Dedifferentiated amniotic fluid mesenchymal stem cell (primary cell): Measurements from ENCODE around the gene PTPRT.

ENCODE experiments used
- DNase-seq: peaks from one replicate; pipeline ENCODE4 v3.0.0-alpha.2; 2016; ENCODE audit errors: extremely low spot score

The PTPRT gene

GRCh38 chr20:43123180-43123579 is 66.5 kb downstream of the PTPRT start:
- no peak for DNase-seq

- no peak for DNase-seq
Measured at GRCh38 chr20:43119720-43120119, 70.0 kb downstream of the PTPRT start.

- DNase-seq: no peak
Measured at GRCh38 chr20:43102394-43102793, 87.3 kb downstream of the PTPRT start.

DNA sequence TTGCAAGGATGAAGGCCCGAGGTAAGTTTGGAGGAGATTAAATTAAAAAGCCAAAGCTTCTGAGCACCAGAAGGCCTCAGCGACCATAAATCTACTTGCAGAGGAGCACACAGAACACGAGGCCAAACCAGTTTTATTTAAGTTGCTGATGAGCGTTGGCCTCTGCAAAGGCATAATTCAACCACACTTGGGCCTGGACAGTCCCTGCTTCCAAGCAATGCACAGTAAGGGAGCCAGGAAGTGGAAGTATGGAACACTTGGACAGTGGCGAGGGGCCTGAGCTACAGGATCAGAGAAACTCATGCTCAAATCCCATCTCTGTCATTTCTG is 92.8 kb downstream of the PTPRT start:
- DNase-seq: no peak

DNA sequence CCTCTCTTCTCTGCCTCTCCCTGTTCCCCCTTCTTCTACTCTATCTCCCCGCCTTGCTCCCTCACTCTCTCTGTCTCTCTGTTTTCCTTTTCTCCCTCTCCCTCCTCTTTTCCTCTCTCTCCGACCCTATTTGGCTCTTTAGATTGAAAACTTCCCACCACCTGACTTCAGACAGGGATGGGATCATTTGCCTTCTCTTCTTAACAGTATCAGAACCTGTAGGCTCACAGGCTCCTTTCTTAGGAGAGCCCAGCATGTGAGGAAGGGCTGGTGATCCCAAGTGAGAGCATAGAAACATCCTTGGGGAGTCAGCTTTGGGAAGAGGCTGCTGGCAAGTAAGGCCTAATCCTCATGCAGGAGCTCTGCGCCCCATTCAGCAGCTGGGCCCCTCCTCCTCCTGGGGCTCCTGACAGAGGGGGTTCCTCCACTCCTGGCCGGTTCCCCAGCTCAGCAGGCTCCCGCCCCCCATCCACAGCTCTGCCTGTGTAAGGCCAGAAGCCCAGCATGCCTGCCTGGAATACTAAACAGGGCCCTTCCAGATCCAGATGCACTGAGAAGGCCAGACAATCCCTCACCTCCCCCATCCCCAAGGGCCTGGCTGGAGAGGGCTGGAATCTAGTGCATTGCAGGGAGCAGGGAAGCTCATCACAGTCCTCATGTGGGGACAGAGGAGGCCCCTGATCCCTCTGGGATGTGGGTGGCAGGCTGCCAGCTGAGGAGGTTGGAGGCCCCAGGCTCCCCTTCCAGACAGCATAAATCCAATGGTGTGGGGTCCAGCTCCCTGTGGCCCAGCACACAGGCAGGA is 93.4 kb downstream of the PTPRT start:
- DNase-seq: no peak

DNA sequence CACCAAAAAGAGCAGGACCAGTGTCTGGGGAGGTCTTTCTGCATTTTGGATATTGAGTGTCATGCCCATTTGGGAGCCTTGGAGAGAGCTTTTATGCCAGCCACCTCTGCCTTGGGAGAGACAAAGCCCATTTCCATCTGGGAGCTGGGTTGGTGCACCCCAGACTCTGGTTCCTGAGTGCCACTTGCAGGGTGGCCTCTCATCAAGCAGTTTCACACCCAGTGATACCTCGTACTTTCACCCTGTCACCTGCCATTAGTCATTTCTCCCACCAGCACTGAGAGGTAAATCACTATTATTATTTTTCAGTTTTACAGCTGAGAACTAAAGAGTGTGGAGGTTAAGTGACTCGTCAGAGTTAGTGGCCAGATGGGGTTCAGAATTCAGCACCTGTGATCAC is 94.7 kb downstream of the PTPRT start:
- no peak for DNase-seq

- no peak for DNase-seq
Measured at GRCh38 chr20:43092386-43093088, 97.2 kb downstream of the PTPRT start.

GRCh38 chr20:43068482-43068881 is 121.2 kb downstream of the PTPRT start:
- no peak for DNase-seq

- no peak for DNase-seq
Measured at GRCh38 chr20:43066125-43066524, 123.6 kb downstream of the PTPRT start.

GRCh38 chr20:43065299-43065698 is 124.4 kb downstream of the PTPRT start:
- DNase-seq: no peak

- no peak for DNase-seq
Measured at GRCh38 chr20:43058077-43058476, 131.6 kb downstream of the PTPRT start.

GRCh38 chr20:43057317-43057716 is 132.4 kb downstream of the PTPRT start:
- DNase-seq: no peak

DNA sequence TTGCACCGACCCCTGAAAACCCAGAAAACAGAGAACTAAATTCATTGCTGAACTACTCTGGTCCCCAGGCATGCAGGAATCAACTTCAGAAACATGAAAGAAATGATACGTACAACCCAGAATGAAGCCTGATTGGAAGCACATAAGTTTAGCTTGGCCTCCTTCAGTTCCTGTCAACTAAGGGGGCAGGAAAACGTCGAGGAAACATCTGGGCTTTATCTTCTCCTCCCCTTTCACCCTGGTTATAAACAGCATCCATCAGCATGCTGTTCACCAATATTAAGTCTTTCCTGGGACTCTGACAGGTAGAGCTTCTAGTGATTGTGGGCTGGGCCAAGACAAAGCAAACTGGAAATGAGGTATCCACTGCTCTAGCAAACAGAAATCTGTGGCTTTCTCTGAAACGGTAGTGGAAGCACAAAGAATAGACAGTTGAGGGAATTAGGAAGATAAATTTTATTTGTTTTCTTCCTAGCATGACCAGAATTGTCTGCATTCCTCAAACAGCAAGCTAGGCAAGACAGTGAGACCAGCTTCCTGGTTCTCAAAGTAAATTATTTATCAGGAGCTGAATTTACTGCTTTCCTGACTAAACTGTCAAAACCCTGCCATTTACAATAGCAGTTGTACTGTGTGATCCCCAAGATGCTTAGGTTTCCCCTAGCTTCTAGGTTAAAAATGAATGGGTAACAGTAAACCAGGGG is 134.4 kb downstream of the PTPRT start:
- DNase-seq: no peak

DNA sequence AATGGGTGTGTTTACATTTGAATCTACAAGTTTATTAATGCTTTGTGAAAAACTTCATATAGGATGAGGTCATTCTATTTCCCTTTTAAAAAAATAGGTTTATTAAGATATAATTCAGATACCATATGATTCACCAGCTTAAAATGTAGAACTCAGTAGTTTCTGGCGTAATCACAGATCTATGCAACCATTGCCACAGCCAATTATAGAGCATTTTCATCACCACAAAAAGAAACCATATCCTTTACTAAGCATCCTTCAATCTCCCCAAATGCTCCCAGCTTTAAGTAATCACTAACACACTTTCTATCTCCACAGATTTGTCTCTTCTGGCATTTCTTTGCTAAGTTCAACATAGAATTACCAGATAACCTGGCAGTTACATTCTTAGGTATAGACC is 137.2 kb downstream of the PTPRT start:
- no peak for DNase-seq

DNA sequence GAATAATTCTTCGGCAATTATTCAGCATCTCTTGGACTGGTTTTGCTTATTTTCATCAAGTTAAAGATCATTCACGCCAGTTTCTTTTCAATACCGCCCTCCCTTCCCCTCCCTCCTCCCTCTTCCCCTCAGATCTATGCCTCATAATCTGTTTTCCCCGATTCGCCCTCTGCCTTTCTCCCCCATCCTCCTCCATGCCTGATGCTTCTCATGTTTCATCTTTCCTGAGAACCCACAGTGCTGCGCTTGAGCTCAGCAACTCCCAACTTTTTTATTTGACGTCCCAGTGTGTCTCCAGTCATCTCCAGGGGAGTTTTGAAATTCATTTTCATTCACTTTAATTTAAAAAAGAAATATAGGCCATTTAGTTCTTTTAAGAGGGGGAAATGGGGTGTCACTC is 142.7 kb downstream of the PTPRT start:
- DNase-seq: no peak

GRCh38 chr20:43043887-43044286 is 145.8 kb downstream of the PTPRT start:
- DNase-seq: no peak

GRCh38 chr20:43040427-43040826 is 149.3 kb downstream of the PTPRT start:
- no peak for DNase-seq

DNA sequence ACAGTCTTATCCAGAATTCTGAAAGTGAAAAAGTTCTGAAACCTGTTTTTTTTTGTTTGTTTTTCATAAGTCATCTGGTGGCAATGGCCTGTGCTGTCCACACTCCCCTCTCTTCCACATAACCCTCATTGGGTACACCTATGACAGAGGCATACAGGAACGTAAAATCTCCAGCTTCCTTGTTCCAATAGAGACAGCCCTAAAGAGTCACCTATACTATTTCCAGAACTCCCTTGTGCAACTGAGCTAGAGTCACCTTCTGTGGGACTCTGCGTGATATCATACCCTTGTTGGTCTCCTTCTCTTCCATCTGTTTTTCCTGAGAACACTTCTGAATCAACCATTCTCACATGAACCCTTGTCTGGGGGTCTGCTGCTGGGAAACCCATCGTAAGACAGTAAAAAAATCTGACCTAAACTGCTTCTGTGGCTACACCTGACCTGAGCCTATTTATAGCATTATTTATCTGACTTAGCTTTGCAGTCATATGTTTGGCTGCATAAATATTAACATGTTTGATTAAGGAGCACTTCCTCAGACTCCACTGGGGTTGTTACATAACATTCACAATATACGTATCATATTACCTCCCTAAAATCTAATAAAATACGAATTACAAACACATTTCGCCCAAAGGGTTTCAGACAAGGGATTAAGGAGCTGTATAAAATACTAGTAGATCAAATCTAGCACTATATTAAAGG is 151.9 kb downstream of the PTPRT start:
- DNase-seq: no peak

DNA sequence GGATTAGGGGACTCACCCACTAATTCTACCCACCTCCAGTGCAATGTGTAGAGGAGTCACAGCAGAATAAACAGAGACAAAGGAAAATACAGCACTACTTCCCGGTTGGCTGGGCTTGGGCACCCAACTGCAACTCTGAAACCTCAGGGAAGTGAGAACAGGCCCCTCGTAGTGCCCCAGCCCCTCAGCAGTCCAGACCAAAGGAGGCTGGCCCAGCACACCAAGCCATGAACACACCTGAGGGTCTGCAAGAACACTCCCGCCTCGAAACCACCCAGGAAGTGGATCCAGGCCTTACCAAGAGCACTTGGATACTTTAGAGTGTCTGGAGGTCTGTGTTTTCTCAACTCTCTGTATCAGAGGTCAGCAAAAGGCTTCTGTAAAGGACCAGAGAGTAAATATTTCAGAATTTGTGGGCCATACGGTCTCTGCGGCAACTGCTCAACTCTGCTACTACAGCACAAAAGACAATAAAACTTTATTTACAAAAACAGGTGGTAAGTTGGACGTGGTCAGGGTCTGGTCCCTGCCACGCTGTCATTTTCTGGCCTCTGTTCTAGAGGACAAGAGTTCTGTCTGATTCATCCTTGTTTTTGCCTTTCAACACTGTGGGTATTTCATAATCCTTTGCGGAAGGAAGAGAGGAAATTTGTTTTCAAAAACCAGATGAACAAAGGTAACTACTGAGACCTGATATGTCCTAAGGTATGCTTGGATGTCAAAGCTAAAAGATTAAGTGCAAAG is 154.6 kb downstream of the PTPRT start:
- DNase-seq: no peak

GRCh38 chr20:43032459-43032858 is 157.2 kb downstream of the PTPRT start:
- no peak for DNase-seq

DNA sequence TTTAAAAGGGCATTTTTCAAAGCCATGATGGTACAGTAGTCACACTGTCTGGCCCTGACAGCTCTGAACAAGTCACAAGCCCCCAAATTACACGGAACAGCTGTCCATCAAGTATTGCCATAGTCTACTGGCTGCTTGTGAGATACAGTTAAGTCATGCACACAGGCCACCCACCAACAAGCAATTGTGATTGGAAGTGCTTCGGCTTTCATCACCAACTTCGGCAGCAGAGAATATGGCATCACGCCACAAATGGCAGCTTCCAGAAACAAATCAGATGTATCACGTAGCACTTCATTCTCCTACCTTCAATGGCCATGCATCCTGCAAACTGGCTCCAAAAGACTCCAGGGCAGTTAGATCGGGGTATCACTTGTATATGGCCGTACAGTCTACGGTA is 160.5 kb downstream of the PTPRT start:
- DNase-seq: no peak

- DNase-seq: no peak
Measured at GRCh38 chr20:43028470-43028869, 161.2 kb downstream of the PTPRT start.
